K562 (cell line): Measurements from ENCODE around the gene ISLR2. TPM values are rescaled to one million over a fixed set of nuclear protein-coding genes. Genes with fewer than 3 reads are reported as not detected.

ENCODE experiments used
- ATAC-seq: fragments of 200-7000 bp; cut with Tn5 transposase; 3 replicates; pipeline ENCODE4 v1.9.1; 2020; ENCODE audit warnings: moderate library complexity
- BruUV-seq: library from RNA; stranded (reverse); fragments of 400-500 nt; replicated peaks from 2 replicates; lab custom pipeline; 2021; lab: Mats Ljungman, UMichigan
- CTCF ChIA-PET: fragments of 300-600 bp; formaldehyde crosslinking; extraction: SDS; loops from one replicate; lab custom pipeline; 2021; ENCODE audit warnings: low intra/inter-chr PET ratio; lab: Yijun Ruan, JAX
- POLR2A ChIA-PET: fragments of 300-600, 350-650 bp; sonication (Branson Sonifier 250); formaldehyde crosslinking; extraction: SDS; loops from one replicate; lab custom pipeline; 2021; ENCODE audit warnings: antibody characterized with exemption, inconsistent platforms; lab: Yijun Ruan, JAX
- DNase-seq, 4 experiments: peaks; one replicate each; pipeline versions ENCODE4 v3.0.0 to v3.0.0-alpha.2; 2011 to 2018; ENCODE audit warnings: low spot score in 3 of 4, mixed read lengths in 3 of 4; ENCODE audit errors: extremely low read depth in 1 of 4
- FAIRE-seq: peaks from 2 replicates; lab custom pipeline; 2011; peaks lifted over from hg19 to GRCh38; lab: Jason Lieb, UNC
- H2AFZ ChIP-seq: 2 replicates; pipeline ENCODE4 v1.6.0; 2011; ENCODE audit warnings: low read depth, low read length, control low read depth, inconsistent platforms
- H3K27ac ChIP-seq: fragments of 200-600 bp; 3 replicates; pipeline ENCODE4 v1.8.0; 2011; ENCODE audit warnings: low read depth, mild to moderate bottlenecking, control low read depth, inconsistent platforms, low read length, moderate library complexity, mixed read lengths; ENCODE audit errors: extremely low read depth
- H3K27me3 ChIP-seq, 2 experiments: fragments of 300-600 bp in 1 of 2; 2 replicates in 1 of 2; 3 replicates in 1 of 2; pipeline versions ENCODE4 v1.6.0 to v1.8.0; 2011; ENCODE audit warnings: inconsistent platforms in 2 of 2, low read length in 2 of 2, mild to moderate bottlenecking in 1 of 2, mixed read lengths in 1 of 2, moderate library complexity in 1 of 2; ENCODE audit not compliant: control insufficient read depth in 2 of 2, insufficient read depth in 2 of 2
- H3K36me3 ChIP-seq: fragments of 300-600 bp; 3 replicates; pipeline ENCODE4 v1.8.0; 2011; ENCODE audit warnings: mild to moderate bottlenecking, low read length, inconsistent platforms; ENCODE audit not compliant: control insufficient read depth, insufficient read depth
- H3K4me1 ChIP-seq, 2 experiments: fragments of 200-600 bp in 1 of 2; replicated peaks in 1 of 2; 2 replicates in 1 of 2; 3 replicates in 1 of 2; pipeline versions ENCODE4 v1.5.1 to v1.8.0; 2011; ENCODE audit warnings: inconsistent platforms in 2 of 2, low read length in 2 of 2, mild to moderate bottlenecking in 1 of 2, mixed read lengths in 1 of 2, moderate library complexity in 1 of 2; ENCODE audit not compliant: control insufficient read depth in 2 of 2, insufficient read depth in 2 of 2
- H3K4me2 ChIP-seq: 2 replicates; pipeline ENCODE4 v1.6.1; 2011; ENCODE audit warnings: low read length, control low read depth, inconsistent platforms, mixed read lengths; ENCODE audit not compliant: insufficient read depth
- H3K4me3 ChIP-seq: fragments of 200-600 bp; sonication (generic), shearing (Covaris generic); 2 replicates; pipeline ENCODE4 v1.5.1; 2016; ENCODE audit warnings: control low read depth, inconsistent platforms
- H3K79me2 ChIP-seq: fragments of 200-600 bp; 3 replicates; pipeline ENCODE4 v1.8.0; 2011; ENCODE audit warnings: low read length, inconsistent platforms; ENCODE audit not compliant: control insufficient read depth, insufficient read depth
- H3K9ac ChIP-seq, 2 experiments: 2 replicates each; pipeline versions ENCODE4 v1.6.0 to v1.6.1; 2011; ENCODE audit warnings: low read depth in 2 of 2, low read length in 2 of 2, control low read depth in 1 of 2, inconsistent platforms in 1 of 2, mild to moderate bottlenecking in 1 of 2, mixed read lengths in 1 of 2; ENCODE audit not compliant: insufficient read depth in 1 of 2
- H3K9me1 ChIP-seq: one replicate; pipeline ENCODE4 v1.6.0; 2011; ENCODE audit warnings: inconsistent platforms, mild to moderate bottlenecking, low read length, moderate library complexity; ENCODE audit not compliant: control insufficient read depth, insufficient read depth
- H3K9me3 ChIP-seq: replicated peaks from 2 replicates; pipeline ENCODE4 v1.5.1; 2011; ENCODE audit warnings: low read depth, low read length, inconsistent platforms; ENCODE audit not compliant: control insufficient read depth, insufficient read depth
- H4K20me1 ChIP-seq: replicated peaks from 2 replicates; pipeline ENCODE4 v1.6.1; 2011; ENCODE audit warnings: low read length, inconsistent platforms, mixed read lengths; ENCODE audit not compliant: control insufficient read depth, insufficient read depth
- CBX3 ChIP-seq, 2 experiments: IDR thresholded peaks; 1 replicate in 1 of 2; 2 replicates in 1 of 2; pipeline ENCODE4 v1.6.1; 2012; ENCODE audit warnings: inconsistent platforms in 2 of 2, low read length in 2 of 2, borderline replicate concordance in 1 of 2, control low read depth in 1 of 2
- FOSL1 ChIP-seq: fragments of 200-800 bp; sonication (Bioruptor generic); conservative IDR thresholded peaks from 2 replicates; pipeline ENCODE4 v1.6.1; 2016; ENCODE audit warnings: missing genetic modification characterization, missing compliant biosample characterization
- NFIC ChIP-seq: fragments of 450-650 bp; IDR thresholded peaks from 2 replicates; pipeline ENCODE4 v1.6.1; 2017; ENCODE audit warnings: mild to moderate bottlenecking, inconsistent platforms
- PHB ChIP-seq: fragments of 250-450 bp; sonication (Bioruptor Pico); IDR thresholded peaks from 2 replicates; pipeline ENCODE4 v1.5.0; 2021
- PHF21A ChIP-seq: fragments of 450-650 bp; IDR thresholded peaks from 2 replicates; pipeline ENCODE4 v1.6.1; 2017; ENCODE audit warnings: low read depth, borderline replicate concordance
- ZKSCAN3 ChIP-seq: fragments of 250-450 bp; sonication (Bioruptor Pico); IDR thresholded peaks from 2 replicates; pipeline ENCODE4 v1.4.0; 2020
- ZNF140 ChIP-seq: fragments of 250-450 bp; sonication (Bioruptor Pico); IDR thresholded peaks from 2 replicates; pipeline ENCODE4 v1.8.0; 2021; ENCODE audit warnings: moderate library complexity, mild to moderate bottlenecking, inconsistent platforms
- ZNF253 ChIP-seq: fragments of 250-450 bp; sonication (Bioruptor Pico); conservative IDR thresholded peaks from 2 replicates; pipeline ENCODE4 v1.6.1; 2021; ENCODE audit warnings: mild to moderate bottlenecking
- ZNF507 ChIP-seq: conservative IDR thresholded peaks from 2 replicates; pipeline ENCODE4 v1.6.1; 2017; ENCODE audit warnings: missing genetic modification characterization, missing compliant biosample characterization
- ZNF551 ChIP-seq: fragments of 250-450 bp; sonication (Bioruptor Pico); IDR thresholded peaks from 2 replicates; pipeline ENCODE4 v1.5.0; 2021; ENCODE audit warnings: mild to moderate bottlenecking, moderate library complexity
- WGBS: fragments of 100-300 bp; shearing (Covaris generic); methylation state at CpG from one replicate; pipeline ENCODE4 v1.1.6; 2016; ENCODE audit warnings: low coverage, mixed read lengths; ENCODE audit not compliant: insufficient coverage; ENCODE audit errors: missing lambda C conversion rate; 5-methylcytosine and 5-hydroxymethylcytosine counted together
- in situ Hi-C: fragments of 300-500 bp; cut with MboI; formaldehyde crosslinking; loops from 4 replicates; pipeline ENCODE4 v1.15.0; 2018; ENCODE audit warnings: inconsistent platforms, mixed read lengths
- intact Hi-C: fragments of 100-400 bp; cut with micrococcal nuclease; formaldehyde crosslinking; loops from 2 replicates; pipeline ENCODE4 v1.14.2; 2022
- polyA plus RNA-seq, 8 experiments: library from polyadenylated mRNA; depleted of rRNA in 4 of 8; stranded (reverse) in 5 of 8; unstranded in 3 of 8; fragments of >200 nt; fragmentation: Nextera tagmentation in 2 of 8; fragmentation: Illumina TruSeq in 1 of 8; extraction: Ambion mirVana in 2 of 8; extraction: Trizol in 1 of 8; gene quantifications; 2 replicates each; pipeline versions ENCODE4 v1.2.1 to v1.2.3, GENCODE V29; 2011 to 2014; ENCODE audit warnings: inconsistent platforms in 1 of 8, missing spikeins in 1 of 8
- total RNA-seq, 7 experiments: library from RNA; depleted of rRNA in 6 of 7; stranded (reverse); fragments of >200 nt in 6 of 7; fragmentation: Illumina TruSeq in 2 of 7; extraction: Trizol in 2 of 7; gene quantifications; 2 replicates each; pipeline versions ENCODE4 v1.2.1 to v1.2.3, GENCODE V29; 2011 to 2021; ENCODE audit warnings: low replicate concordance in 1 of 7
- TF ChIP-seq, protein P1 (sequence below): fragments of 450-650 bp; IDR thresholded peaks from 2 replicates; pipeline ENCODE4 v1.6.1; 2016
- TF ChIP-seq, protein P2 (sequence below): fragments of 250-450 bp; sonication (Bioruptor Pico); IDR thresholded peaks from 2 replicates; pipeline ENCODE4 v1.8.0; 2021; ENCODE audit warnings: mild to moderate bottlenecking, moderate library complexity
- TF ChIP-seq, protein P3 (sequence below), 2 experiments: fragments of 150-350 bp in 1 of 2; IDR thresholded peaks; 2 replicates each; pipeline ENCODE4 v1.6.1; 2012 to 2016; ENCODE audit warnings: low read depth in 2 of 2, low read length in 2 of 2, mild to moderate bottlenecking in 1 of 2, moderate library complexity in 1 of 2

The ISLR2 gene
- total and polyA plus RNA-seq, 9 of the 15 experiments (the other 6 are each of a cell fraction or from before 2014, with no cell fraction given): not detected

DNA sequence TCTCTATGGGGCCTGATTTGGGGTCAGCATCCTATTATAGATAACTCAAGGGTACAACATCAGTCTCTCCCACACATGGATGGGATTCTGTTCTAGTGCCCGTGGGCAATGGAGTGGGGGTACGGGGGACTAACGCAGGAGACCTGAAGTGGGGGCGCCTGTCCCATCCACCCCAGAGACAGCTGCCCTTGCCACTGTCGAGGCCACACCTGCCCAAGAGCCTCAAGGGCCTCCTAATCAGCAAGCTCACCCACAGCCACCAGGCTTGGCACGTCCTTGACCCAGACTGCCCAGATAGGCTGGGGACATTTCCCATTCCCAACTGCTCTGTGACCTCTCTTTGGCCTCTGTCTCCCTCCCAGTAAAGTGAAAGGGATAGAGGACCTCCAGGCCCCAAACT is 8.5 kb upstream of the ISLR2 start (continued):
- TF ChIP-seq FOSL1 (tag): no peak
- no peak for TF ChIP-seq ZNF551
- no peak for TF ChIP-seq ZNF140 (CRISPR knock-in tag)
- TF ChIP-seq, protein P1, sequence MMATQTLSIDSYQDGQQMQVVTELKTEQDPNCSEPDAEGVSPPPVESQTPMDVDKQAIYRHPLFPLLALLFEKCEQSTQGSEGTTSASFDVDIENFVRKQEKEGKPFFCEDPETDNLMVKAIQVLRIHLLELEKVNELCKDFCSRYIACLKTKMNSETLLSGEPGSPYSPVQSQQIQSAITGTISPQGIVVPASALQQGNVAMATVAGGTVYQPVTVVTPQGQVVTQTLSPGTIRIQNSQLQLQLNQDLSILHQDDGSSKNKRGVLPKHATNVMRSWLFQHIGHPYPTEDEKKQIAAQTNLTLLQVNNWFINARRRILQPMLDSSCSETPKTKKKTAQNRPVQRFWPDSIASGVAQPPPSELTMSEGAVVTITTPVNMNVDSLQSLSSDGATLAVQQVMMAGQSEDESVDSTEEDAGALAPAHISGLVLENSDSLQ: no peak
- TF ChIP-seq PHF21A: no peak
- TF ChIP-seq CBX3 (IDR thresholded peaks at IDR 0.05; ENCODE audit: borderline replicate concordance in 1 of 2, low read length in 2 of 2): no peak
- no peak for TF ChIP-seq NFIC

DNA sequence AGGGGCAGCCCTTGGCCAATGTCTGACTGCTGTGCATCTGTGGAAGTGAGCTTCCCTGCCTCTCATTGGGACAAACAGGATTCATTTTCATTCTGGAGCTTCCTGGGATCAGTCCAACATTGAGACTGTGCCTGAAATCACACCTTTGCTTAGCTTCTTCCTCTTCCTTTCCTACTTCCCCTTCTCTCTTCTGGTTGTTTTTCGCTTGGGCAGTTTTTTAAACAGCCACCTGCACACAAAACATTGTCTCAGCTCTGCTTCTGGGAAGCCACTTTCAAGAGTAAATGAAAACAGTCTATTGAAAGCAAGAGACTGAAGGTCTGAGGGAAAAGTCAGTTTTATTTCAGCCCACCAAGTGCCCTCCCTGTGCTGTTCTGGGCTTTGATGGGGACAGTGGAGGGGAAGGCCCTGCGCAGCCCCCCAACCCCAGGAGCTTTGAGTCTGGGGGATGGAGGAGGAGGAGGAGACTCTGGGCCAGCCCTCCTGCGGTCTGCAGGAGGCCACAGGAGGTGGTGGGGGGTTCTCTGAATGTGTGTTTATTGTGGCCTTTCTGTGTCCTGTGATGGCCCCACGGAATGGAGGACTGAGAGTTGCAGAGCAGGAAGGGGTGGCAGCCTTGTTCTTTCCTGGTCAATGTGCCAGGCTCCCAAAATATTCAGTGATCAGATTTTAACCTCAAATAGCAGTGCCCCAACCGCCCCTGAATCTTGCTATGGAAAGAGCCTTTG is 7.8 kb upstream of the ISLR2 start:
- no peak for ATAC-seq
- FAIRE-seq: no peak
- ChIA-PET POLR2A (interaction anchor here (0.9 to 1.0 kb wide), 2 partner anchors 200 to 207 kb away, joined by 3 to 5 read pairs; no protein-coding TSS in a partner anchor), CTCF (no interaction called here)
- intact Hi-C loops (no loop called here), in situ Hi-C loops (loop anchor here (10.0 kb wide), 1 partner anchor 68 kb away; no protein-coding TSS in a partner anchor)
- no peaks in the 10 kb centered on the region for H3K79me2 ChIP-seq
- BruUV-seq: no TSS peak
- H3K9ac ChIP-seq: no peak overlapping the region
- no peak overlapping the region for H3K4me2 ChIP-seq
- H3K27me3 ChIP-seq: peaks cover 5 to 25% of the 10 kb centered on the region in 2 experiments; a peak in 3 of 5 replicates
- no peak overlapping the region for H3K27ac ChIP-seq
- H3K9me3 ChIP-seq: no peaks in the 10 kb centered on the region
- 0% methylated on average over 5 of the region's 5 CpGs for WGBS
- no peaks in the 10 kb centered on the region for H3K9me1 ChIP-seq
- no peak overlapping the region for H3K4me3 ChIP-seq
- no peak overlapping the region for H2AFZ ChIP-seq
- DNase-seq: no peak
- peaks cover 0 to 4% of the 10 kb centered on the region in 2 experiments; a peak in 1 of 5 replicates for H3K4me1 ChIP-seq
- H4K20me1 ChIP-seq: 0 out of 2 replicates have a peak, but pooled peaks cover 3% of the 10 kb centered on the region
- H3K36me3 ChIP-seq: no peaks in the 10 kb centered on the region
- TF ChIP-seq ZNF253 (CRISPR knock-in tag) (no peak), ZKSCAN3 (no peak), ZNF507 (tag) (no peak), PHB (CRISPR knock-in tag) (no peak)
- TF ChIP-seq, protein P2, sequence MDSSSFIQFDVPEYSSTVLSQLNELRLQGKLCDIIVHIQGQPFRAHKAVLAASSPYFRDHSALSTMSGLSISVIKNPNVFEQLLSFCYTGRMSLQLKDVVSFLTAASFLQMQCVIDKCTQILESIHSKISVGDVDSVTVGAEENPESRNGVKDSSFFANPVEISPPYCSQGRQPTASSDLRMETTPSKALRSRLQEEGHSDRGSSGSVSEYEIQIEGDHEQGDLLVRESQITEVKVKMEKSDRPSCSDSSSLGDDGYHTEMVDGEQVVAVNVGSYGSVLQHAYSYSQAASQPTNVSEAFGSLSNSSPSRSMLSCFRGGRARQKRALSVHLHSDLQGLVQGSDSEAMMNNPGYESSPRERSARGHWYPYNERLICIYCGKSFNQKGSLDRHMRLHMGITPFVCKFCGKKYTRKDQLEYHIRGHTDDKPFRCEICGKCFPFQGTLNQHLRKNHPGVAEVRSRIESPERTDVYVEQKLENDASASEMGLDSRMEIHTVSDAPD (CRISPR knock-in tag): no peak
- TF ChIP-seq, protein P3, sequence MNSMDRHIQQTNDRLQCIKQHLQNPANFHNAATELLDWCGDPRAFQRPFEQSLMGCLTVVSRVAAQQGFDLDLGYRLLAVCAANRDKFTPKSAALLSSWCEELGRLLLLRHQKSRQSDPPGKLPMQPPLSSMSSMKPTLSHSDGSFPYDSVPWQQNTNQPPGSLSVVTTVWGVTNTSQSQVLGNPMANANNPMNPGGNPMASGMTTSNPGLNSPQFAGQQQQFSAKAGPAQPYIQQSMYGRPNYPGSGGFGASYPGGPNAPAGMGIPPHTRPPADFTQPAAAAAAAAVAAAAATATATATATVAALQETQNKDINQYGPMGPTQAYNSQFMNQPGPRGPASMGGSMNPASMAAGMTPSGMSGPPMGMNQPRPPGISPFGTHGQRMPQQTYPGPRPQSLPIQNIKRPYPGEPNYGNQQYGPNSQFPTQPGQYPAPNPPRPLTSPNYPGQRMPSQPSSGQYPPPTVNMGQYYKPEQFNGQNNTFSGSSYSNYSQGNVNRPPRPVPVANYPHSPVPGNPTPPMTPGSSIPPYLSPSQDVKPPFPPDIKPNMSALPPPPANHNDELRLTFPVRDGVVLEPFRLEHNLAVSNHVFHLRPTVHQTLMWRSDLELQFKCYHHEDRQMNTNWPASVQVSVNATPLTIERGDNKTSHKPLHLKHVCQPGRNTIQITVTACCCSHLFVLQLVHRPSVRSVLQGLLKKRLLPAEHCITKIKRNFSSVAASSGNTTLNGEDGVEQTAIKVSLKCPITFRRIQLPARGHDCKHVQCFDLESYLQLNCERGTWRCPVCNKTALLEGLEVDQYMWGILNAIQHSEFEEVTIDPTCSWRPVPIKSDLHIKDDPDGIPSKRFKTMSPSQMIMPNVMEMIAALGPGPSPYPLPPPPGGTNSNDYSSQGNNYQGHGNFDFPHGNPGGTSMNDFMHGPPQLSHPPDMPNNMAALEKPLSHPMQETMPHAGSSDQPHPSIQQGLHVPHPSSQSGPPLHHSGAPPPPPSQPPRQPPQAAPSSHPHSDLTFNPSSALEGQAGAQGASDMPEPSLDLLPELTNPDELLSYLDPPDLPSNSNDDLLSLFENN (IDR thresholded peaks at IDR 0.05; ENCODE audit: low read depth in 2 of 2, low read length in 2 of 2): no peak
